NCI-H1417 (cell line): ENCODE results near the gene GIMD1.
"Not testable (repeated sequence)": the region's sequence is repeated elsewhere in the genome, so short reads cannot be mapped to it uniquely, and the experiment has no call there.

ENCODE experiments used
- DNase-seq, 3 experiments: peaks; one replicate each; lab custom pipeline; 2025; lab: John Stamatoyannopoulos, UW

The GIMD1 gene

DNA sequence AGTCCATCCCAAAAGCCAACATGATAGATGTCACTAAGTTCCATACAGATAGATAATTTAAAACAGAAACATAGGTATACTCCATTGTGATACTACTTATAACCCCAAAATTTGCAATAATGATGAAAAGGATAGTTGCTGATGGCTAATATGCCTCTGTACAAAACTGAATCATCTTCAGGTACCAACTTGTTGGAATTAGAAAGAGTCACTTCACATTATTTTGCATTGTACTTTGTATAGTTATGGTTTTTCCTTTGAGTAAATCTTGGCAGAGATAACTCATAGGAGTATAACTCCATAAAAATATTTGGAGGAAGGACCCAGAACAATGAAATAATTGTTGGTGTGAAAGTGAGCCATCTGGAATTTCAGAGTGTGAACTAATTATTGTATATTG, 17.6 kb downstream of the GIMD1 start:
- DNase-seq, result no peak

DNA sequence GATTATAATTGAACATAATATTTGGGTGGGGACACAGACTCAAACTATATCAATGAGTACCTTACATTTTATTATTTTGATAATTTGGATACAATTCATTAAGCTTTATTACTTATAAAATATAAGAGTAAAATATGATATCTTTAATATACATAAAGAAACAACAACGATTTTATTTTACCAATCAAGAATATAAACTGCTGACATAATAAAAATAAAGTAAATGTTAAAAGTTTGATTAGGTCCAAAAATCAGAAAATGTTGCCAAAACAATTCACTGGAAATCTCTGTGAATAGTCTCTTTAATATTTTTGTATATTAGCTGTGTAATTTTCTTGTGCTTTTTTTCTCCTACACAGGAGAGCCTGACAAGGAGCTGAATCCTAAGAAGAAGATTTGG, 21.4 kb downstream of the GIMD1 start:
- no peak for DNase-seq

DNA sequence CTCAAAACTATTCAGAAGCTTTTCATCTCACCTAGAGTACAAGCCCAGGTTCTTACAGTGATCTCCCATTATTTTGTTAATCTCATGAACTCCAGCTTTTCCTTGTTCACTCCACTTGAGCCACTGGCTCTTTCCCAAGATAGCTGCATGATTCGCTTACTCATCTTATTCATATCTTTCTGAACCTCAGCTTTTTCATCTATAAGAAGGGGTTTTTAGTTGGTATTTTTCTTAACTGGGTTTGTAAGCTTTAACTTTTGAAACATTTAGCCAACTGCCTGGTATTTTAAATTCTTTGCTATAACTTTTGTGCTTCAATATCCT, 24.0 kb downstream of the GIMD1 start:
- DNase-seq, result no peak

DNA sequence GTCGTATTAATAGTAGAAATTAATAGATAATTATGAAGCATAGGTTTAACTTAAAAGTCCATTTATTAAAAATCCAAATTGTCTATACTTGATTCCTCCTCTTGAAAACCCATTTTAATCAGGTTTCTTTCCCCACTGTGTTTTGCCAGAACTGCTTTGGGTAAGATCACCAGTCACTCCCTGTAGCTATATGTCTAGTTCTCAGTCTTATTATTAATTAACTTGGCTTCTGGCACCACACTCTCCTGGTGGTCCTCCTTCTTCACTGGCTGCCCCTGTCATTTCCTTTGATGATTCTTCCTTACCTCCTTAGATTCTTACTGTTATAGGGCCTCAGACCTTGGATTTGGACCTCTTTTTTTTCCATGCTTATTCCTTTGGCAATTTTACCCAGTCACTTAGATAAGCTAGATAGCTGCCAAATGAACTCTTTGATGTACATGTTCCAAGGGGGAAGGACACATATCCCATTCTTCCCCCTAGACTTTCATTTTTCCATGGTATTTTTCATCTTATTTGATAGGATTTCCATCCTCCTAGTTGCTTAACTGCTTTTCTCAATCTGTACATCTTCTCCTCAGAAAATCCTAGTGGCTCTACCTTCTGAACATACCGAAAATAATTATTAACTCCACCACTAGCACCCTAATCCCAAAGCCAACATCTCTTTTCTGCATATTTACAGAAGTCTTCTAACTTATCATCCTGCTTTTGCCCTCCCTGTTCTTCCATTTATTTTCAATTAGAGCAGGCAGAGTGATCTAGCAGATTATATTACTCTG, 24.5 kb downstream of the GIMD1 start:
- DNase-seq, result no peak

DNA sequence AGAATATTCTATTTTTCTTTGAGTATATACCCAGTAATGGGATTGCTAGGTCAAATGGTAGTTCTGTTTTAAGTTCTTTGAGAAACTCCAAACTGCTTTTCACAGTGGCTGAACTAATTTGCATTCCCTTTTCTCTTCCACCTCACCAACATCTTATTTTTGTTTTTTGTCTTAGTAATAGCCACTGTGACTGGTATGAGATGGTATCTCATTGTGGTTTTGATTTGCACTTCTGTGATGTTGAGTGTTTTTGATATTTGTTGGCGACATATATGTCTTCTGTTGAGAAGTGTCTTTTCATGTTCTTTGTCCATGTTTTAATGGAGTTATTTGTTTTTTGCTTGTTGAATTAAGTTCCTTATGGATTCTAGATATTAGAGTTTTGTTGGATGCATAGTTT, 27.8 kb downstream of the GIMD1 start:
- DNase-seq, result no peak

DNA sequence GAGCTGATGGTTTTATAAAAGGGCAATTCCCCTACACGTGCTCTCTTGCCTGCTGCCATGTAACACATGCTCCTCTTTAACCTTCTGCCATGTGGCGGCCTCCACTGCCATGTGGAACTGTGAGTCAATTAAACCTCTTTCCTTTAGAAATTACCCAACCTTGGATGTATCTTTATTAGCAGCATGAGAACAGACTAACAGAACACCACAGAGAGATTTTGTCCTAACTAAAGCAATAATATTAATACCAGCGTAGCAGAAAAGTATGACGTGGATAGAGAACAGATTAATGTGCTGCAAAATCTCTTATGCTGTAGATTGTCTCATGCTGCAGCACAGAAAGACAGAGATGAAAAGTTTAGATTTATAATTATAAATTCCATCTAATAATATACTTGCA, 29.1 kb downstream of the GIMD1 start:
- no peak for DNase-seq

DNA sequence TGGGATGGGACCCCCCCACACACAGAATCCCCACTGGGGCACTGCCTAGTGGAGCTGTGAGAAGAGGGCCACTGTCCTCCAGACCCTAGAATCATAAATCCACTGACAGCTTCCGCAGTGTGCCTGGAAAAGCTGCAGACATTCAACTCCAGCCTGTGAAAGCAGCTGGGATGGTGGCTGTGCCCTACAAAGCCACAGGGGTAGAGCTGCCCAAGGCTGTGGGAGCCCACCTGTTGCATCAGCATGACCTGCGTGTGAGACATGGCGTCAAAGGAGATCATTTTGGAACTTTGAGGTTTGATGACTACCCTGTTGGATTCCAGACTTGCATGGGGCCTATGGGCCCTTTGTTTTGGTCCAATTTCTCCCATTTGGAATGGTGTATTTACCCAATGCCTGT, 29.9 kb downstream of the GIMD1 start:
- no peak for DNase-seq

DNA sequence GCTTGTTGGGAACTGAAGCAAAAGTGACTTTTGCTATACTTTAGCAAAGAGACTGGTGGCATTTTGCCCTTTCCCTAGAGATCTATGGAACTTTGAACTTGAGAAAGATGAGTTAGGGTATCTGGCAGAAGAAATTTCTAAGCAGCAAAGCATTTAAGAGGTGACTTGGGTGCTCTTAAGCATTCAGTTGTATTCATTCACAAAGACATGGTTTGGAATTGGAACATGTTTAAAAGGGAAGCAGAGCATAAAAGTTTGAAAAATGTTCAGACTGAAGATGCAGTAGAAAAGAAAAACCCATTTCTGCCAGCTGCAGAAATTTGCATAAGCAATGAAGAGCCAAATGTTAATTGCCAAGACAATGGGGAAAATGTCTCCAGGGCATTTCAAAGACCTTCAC, 30.7 kb downstream of the GIMD1 start:
- DNase-seq, result no peak

DNA sequence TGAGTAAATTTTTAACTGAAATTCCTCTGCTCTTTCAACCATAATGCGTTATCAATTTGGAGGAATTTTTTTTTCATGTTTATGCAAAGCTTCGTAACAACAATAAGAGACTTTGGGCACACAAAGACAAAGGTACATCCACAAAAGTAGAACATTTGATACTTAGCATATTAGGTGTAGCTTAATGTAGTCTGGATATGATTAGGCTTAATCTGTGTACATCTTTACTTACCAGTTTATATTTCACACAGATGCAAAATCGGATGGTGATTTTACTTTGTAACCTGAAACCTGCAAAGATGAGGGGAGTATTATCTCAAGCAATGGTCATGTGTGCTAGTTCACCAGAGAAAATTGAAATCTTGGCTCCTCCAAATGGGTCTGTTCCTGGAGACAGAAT, 32.0 kb downstream of the GIMD1 start:
- no peak for DNase-seq

DNA sequence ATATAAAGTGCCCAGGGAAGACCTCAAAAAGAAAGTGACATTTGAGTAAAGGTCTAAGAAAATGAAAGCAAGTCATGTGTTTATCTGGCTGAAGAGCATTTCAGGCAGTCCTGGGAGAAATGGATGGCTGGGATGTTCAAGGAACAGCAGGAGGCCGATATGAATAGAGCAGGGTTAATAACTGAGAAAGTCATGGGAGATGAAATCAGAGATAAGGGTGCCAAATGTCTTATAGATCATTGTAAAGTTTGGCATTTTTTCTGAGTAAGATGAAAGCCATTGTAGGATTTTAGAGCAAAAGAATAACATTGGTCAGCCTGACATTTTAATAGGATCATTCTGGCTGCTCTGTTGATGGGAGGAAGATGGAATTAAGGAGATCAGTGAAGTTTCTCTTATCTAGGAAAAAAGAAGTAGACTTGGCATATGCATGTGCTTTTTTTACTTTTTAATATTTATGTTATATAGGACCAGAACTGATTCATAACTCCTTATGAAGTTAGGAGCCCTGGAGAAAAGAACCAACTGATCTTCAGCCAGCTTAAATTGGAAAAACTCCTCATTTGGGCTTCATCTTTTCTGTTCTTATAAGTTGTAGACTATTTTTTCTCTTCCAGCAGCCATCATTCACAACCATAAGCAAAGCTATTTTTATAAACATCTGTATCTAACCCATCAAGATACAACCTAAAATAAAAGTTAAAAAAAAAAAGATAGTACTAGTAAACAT, 33.7 kb downstream of the GIMD1 start:
- no peak for DNase-seq

DNA sequence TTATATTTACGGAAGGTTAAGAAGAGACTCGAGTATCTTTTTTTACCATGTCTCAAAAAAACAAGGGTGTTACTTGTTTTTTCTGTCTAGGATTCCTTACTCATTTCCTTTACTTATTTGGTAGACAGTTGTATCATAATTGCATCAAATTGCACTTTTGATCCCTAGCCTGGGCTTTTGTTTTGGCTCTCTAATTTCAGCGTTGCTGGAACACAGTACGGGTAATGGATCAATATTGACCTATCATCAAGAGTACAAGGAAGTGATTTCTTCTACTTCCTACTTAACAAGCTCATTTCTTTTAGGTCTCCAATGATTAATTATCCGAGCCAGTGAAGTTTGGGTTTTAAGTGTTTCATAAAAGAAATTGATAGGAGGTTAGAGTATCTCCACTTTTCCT, 35.4 kb downstream of the GIMD1 start:
- DNase-seq, result no peak

DNA sequence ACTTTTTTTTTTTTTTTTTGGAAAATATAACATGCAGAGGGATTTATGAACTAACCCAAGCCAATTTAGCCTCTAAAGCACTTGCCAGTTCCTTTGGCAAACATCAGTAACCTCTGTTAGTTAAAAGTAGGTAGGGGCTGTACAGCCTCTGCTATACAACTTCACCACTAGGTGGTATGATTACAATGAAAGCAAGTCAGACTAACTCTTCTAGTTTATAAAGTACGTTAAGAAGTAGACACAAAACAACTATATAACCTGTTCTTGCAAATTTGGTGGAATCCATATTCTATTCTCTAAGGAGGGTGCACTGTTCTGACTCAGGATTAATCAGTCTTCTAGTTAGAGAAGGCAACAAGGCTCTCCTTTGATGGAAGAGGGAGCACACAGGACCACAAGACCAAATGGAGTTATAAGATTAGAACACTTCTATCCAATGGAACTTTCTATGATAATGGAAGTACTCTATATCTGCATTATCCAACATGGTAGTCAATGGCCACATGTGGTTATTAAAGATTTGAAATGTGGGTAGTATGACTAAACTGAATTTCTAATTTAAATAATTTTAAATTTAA, 39.4 kb downstream of the GIMD1 start:
- DNase-seq, result peak in 1 of 3 experiments; percentile 39

DNA sequence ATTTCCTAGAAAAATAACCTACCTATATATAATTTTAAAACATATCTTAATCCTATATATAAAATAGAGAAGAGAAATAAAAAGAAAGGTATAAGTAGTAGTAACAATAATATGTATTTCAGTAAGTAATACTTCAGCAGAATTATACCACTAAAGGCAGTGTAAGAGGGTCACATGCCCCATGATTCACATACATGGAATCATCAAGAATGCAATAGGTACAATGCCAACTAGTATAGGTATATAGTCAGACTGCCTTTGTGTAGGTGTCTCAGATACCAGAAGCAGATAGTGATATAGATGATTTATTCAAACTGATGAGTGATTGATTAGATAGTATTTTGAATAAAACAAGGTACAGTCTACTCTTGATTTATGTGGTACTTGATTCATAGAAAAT, 42.8 kb downstream of the GIMD1 start:
- DNase-seq, result no peak

DNA sequence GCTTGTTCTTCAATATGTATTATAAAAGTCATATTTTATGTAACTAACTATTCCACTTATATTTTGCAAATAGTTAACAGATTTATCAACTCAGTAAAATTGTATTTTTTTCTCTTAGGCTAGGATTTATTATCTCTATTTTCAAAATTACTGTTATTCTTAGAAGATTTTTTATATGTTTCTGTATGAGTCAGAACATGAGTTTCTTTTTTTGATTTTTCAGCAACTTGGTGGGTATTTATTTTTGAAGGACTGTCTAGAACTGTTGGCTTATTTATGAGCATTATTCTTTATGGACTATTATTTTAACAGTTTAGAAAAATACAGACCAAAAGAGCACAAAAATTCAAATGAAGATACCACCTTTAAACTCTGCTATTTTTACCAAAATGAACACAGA, 45.5 kb downstream of the GIMD1 start:
- no peak for DNase-seq

DNA sequence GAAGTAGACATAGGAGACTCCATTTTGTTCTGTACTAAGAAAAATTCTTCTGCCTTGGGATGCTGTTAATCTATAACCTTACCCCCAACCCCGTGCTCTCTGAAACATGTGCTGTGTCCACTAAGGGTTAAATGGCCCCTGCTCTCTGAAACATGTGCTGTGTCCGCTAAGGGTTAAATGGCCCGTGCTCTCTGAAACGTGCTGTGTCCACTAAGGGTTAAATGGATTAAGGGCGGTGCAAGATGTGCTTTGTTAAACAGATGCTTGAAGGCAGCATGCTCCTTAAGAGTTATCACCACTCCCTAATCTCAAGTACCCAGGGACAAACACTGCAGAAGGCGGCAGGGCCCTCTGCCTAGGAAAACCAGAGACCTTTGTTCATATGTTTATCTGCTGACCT, 46.8 kb downstream of the GIMD1 start:
- not testable (repeated sequence) for DNase-seq

DNA sequence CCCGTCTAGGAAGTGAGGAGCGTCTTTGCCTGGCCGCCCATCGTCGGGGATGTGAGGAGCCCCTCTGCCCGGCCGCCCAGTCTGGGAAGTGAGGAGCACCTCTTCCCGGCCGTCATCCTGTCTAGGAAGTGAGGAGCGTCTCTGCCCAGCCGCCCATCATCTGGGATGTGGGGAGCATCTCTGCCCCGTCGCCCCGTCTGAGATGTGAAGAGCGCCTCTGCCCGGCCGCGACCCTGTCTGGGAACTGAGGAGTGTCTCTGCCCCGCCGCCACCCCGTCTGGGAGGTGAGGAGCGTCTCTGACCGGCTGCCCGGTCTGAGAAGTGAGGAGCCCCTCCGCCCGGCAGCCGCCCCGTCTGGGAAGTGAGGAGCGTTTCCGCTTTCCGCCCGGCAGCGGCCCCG, 47.4 kb downstream of the GIMD1 start:
- DNase-seq, result not testable (repeated sequence)

DNA sequence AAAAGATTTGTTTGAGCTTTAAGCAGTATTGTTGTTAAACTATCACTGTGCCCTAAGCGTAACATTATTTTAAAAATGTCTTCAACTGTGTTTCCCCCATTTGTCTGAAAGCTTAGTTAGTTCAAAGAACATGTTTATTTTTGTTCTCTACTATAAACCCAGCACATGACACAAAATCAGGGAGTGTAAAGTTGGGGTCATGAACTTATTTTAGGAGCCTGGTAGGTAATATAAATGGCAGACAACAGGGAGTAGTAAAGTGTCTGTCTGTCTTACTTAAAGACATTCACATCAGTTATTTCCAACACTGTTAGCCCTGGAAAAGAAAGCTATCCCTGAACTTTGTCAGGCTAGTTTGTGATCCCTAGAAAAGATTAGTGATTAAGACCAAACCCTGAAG, 48.3 kb downstream of the GIMD1 start:
- DNase-seq, result no peak

DNA sequence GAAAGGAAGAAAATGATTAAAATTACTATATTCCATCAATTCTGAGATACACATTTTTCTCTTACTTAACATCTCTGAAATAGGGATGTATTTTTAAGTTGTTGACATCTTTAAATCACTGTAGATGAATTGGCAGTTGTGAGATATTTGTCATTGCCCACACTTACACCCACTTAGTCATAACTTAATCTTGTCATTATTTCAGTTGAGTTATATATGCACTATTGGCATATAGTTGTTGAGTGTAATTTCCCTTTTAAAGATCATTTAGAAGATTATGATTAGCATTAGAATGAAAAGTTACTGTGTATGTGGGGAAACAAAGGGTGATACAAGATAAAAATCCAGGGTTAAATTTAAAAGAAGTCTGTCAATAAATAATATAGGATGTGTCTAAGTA, 50.1 kb downstream of the GIMD1 start:
- no peak for DNase-seq

DNA sequence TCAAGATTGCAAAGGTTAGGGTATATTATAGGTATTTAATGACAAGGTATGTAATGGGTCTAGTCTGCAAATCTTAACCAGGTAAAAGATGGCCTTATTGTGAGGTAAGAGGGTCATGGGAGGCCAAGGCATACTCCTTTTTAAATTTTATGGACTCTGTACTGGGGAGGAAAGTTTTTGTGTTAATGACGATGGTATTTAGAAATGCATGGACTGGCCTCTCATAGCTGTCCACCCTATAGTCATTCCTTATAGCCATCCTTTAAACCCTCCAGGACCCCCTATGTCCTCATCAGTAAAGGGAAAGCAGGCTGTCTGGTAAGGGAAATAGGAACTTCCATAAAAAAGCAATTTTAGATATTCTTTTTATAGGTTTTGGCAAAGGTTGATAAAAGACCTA, 50.8 kb downstream of the GIMD1 start:
- DNase-seq, result no peak

DNA sequence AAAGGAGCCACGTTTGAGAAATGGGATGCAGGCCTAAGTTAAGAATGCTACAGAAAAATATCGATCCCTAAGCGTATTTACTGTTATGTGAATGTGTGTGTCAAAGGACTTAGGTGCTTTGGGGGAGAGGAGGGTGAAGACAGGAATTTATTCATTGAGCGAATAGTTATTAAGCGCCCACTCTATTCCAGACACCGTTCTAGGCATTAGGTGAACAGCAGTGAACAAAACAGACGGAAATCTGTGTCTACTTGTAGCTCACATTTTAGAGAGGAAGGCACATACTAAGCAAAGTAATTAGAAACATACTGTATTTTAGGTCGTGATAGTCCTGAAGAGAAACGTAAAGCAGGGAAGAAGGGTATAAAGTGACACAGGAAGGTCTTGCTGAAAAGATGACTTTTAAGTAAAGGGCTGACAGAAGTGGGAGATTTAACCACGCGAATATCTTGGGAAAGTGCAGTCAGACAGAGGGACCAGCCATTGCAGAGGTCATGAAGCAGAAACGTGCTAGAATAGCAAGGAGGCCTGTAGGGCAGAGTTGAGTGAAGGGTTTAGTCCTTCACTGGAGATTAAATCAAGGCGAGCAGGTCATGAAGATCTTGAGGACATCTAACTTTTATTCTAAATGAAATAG, 51.7 kb downstream of the GIMD1 start:
- no peak for DNase-seq

DNA sequence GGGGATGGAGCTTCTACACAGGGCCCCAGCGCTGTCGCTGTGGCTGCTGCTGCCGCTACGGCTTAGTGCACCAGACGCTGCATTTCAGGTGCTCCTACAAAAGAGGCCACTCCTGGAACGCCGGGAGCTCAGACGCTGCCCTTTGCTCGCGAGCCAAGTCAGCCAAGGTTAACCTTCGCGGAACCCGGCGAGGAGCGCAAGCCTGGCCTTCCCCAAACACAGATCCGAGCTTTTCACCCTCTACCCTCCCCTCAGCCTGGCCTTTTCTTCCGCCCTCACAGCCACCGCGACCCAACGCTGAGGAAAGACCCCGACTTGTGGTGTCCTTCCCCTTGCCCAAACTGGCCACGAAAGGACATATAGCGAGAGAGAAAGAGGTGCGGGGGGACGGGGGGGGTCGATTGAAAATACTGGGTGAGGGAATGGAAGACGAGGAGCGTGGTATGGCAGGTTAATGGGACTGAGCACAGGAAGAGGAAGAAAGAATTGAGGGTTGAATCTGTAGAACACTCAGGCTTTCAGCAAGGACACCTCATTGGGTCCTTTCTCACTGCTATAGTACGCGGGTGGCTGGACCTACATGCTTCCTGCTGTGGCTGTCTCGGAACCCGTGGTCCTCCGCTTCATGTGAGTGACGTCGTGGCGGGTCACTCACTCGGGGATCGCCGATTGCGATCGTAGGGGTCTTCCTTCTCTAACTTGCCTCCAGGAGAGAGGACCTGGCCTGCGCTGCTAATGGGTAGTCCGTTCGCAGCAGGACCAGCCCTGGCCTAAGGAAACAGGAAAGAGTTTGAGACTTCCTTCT, 52.4 kb downstream of the GIMD1 start, which contains the start of the genes AIMP1 and TBCK:
Gene AIMP1 (plus strand): TSS at position 583 of the 805 bp plus-strand sequence. CDS start 8,460 bp downstream, outside the sequence.
Gene TBCK (minus strand): TSS at position 242 of the 805 bp plus-strand sequence. CDS start 7,249 bp downstream, outside the sequence.
- DNase-seq, result peak; percentile 77 to 98 (median 96)

DNA sequence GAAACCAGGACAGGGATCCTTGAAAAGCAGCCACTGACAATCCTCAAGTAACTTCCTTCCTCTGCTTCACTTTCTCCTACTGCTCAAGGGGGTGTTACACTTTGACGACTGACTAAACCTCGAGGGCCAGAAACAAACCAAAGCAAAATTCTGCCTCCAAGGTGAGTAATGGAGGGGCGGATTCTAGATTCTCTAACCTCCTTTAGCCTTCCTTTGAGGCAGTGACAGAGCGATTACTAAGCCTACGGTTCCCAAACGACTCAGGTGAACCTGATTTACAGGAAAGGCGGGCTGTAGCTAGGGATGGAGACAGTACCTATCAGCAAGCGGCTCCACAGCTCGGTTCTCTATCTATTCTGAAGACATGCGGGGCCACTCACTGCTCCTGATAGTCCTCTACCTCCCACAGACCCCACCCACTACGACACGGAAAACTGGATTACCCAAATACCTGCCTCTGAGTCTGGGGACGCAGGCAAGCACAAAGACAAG, 53.1 kb downstream of the GIMD1 start:
- no peak for DNase-seq
